Upper lobe of right lung (tissue), 1 donor: ENCODE data around the gene AKR1C2. TPM values are rescaled to one million over a fixed set of nuclear protein-coding genes. Genes with fewer than 3 reads are reported as not detected.
"Not testable (repeated sequence)": the region's sequence is repeated elsewhere in the genome, so short reads cannot be mapped to it uniquely, and the experiment has no call there.

Source experiments
- ATAC-seq: fragments of 200-7000 bp; cut with Tn5 transposase; one replicate; pipeline ENCODE4 v1.9.1; 2020; ENCODE audit warnings: mild to moderate bottlenecking, moderate library complexity
- DNase-seq: peaks from one replicate; pipeline ENCODE4 v3.0.0-alpha.2; 2020
- H3K27ac ChIP-seq: fragments of 200-600 bp; one replicate; pipeline ENCODE4 v1.8.0; 2022
- H3K27me3 ChIP-seq: fragments of 200-600 bp; one replicate; pipeline ENCODE4 v1.8.0; 2022; ENCODE audit warnings: mild to moderate bottlenecking
- H3K36me3 ChIP-seq: fragments of 200-600 bp; one replicate; pipeline ENCODE4 v1.8.0; 2022
- H3K4me1 ChIP-seq: fragments of 200-600 bp; one replicate; pipeline ENCODE4 v1.8.0; 2022
- H3K4me3 ChIP-seq: fragments of 200-600 bp; one replicate; pipeline ENCODE4 v1.8.0; 2022; ENCODE audit warnings: mild to moderate bottlenecking
- H3K9me3 ChIP-seq: fragments of 200-600 bp; one replicate; pipeline ENCODE4 v1.8.0; 2022
- intact Hi-C: fragments of 100-400 bp; cut with DNase I; formaldehyde crosslinking; loops from one replicate; pipeline ENCODE4 v1.11.0; 2022
- long read RNA-seq: library from polyadenylated mRNA; unstranded; transcript quantifications from one replicate; pipeline ENCODE4 v2.0.0, GENCODE V29; 2021
- total RNA-seq: library from RNA; stranded (reverse); fragmentation: NEBNext Ultra II Directional; extraction: Animal tissue kit (Norgen Biotek cat#: 25700); gene quantifications from one replicate; pipeline ENCODE4 v1.2.1, GENCODE V29; 2021
- TF ChIP-seq, protein P1 (sequence below): fragments of 200-600 bp; IDR thresholded peaks from one replicate; pipeline ENCODE4 v1.8.0; 2022; ENCODE audit warnings: antibody characterized with exemption
- donor health status: DM: no; HTN: yes; CAD: no; lungs with severe emphysema.

The AKR1C2 gene
- total RNA-seq = 22.5 TPM
- long read RNA-seq, partial matches to known transcripts = 0 of 5 reads
- long read RNA-seq, other reads (novel, unspliced or antisense) = 0 of 5 reads

GRCh38 chr10:5003127-5004029 is at the start of gene AKR1C2:
AKR1C2 (minus strand) TSS chr10:5003857; CDS start chr10:5003835, 22 bp downstream.
- H3K4me1 ChIP-seq, DNase-seq, H3K9me3 ChIP-seq, intact Hi-C loops, H3K27me3 ChIP-seq, H3K36me3 ChIP-seq, H3K27ac ChIP-seq: not testable (repeated sequence)
- H3K4me3 ChIP-seq = peak within 1 kb of the TSS; percentile 36
- peak; percentile 97 for ATAC-seq

DNA sequence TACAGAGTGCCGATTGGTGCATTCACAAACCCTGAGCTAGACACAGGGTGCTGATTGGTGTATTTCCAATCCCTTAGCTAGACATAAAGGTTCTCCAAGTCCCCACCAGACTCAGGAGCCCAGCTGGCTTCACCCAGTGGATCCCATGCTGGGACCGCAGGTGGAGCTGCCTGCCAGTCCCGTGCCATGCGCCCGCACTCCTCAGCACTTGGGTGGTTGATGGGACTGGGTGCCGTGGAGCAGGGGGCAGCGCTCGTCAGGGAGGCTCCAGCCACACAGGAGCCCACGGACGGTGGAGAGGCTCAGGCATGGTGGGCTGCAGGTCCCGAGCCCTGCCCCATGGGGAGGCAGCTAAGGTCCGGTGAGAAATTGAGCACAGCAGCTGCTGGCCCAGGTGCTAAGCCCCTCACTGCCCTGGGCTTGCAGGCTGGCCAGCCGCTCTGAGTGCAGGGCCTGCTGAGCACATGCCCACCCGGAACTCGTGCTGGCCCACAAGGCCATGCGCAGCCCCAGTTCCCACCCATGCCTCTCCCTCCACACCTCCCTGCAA is 49.4 kb upstream of the AKR1C2 start:
- intact Hi-C loops, H3K9me3 ChIP-seq, H3K27ac ChIP-seq, H3K4me3 ChIP-seq, H3K27me3 ChIP-seq, H3K36me3 ChIP-seq, H3K4me1 ChIP-seq, DNase-seq: not testable (repeated sequence)
- peak; percentile 25 for ATAC-seq

DNA sequence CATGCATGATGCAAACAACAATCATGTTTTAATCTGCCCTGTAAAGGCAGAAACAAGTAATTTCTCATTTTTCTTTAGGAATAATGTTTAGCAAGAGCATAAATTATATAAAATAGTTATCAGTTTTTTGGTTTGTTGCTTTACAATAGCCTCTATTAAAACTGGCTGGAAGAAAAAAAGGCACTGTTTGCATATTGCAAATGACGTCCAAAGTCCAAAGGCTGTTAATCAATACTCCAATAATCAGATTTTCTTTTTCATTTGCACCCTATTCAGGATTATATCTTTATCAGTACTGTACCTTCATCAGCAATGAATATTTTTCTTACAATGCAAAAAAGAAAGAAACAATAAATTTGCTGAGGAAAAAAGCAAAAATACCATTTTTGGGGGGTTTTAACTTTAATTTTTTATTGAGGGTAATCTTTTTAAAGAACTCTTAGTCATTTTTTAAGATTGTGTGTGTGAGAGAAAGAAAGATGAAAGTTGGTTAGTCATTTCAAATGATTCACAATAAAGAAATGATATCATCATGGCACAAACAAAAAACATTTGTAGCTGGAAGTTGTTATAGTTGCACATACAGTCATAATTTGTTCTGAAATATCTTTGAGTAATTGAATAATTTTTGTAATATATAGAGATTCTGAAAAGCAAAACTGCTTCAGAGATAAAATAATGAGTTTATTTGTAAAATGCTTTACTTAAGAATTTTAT is 44.4 kb upstream of the AKR1C2 start:
- peaks cover 8% of the 10 kb centered on the region for H3K4me1 ChIP-seq
- no peaks in the 10 kb centered on the region for H3K9me3 ChIP-seq
- DNase-seq (no peak), ATAC-seq (no peak)
- no peaks in the 10 kb centered on the region for H3K27me3 ChIP-seq
- intact Hi-C loops = no loop called here
- H3K36me3 ChIP-seq = no peaks in the 10 kb centered on the region
- no peak overlapping the region for H3K27ac ChIP-seq
- H3K4me3 ChIP-seq = no peak overlapping the region
- TF ChIP-seq, protein P1, sequence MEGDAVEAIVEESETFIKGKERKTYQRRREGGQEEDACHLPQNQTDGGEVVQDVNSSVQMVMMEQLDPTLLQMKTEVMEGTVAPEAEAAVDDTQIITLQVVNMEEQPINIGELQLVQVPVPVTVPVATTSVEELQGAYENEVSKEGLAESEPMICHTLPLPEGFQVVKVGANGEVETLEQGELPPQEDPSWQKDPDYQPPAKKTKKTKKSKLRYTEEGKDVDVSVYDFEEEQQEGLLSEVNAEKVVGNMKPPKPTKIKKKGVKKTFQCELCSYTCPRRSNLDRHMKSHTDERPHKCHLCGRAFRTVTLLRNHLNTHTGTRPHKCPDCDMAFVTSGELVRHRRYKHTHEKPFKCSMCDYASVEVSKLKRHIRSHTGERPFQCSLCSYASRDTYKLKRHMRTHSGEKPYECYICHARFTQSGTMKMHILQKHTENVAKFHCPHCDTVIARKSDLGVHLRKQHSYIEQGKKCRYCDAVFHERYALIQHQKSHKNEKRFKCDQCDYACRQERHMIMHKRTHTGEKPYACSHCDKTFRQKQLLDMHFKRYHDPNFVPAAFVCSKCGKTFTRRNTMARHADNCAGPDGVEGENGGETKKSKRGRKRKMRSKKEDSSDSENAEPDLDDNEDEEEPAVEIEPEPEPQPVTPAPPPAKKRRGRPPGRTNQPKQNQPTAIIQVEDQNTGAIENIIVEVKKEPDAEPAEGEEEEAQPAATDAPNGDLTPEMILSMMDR = no peak

- H3K4me3 ChIP-seq, ATAC-seq, intact Hi-C loops, DNase-seq, H3K9me3 ChIP-seq, H3K36me3 ChIP-seq, H3K27ac ChIP-seq, H3K27me3 ChIP-seq: not testable (repeated sequence)
- H3K4me1 ChIP-seq = peaks cover 14% of the 10 kb centered on the region
Observed at GRCh38 chr10:5047055-5047454, 43.4 kb upstream of the AKR1C2 start.

DNA sequence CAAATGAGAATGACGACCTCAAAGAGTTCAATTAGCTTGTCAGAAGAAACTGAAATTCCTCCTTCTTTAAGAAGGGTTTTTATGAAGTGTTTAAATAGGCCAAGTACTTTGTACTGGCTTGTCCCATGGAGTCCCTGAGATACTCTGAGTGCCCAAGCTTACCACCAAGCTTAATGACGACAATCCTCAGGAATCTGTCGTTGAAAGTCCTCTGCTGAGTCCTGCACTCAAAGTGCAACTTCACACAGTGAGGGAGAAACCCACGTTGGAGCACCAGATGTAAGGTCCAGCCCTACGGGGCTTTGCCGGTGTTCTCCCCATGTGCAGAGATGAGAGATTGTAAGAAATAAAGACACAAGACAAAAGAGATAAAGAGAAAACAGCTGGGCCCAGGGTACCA is 42.8 kb upstream of the AKR1C2 start:
- H3K27ac ChIP-seq = no peak overlapping the region
- no peaks in the 10 kb centered on the region for H3K9me3 ChIP-seq
- peaks cover 19% of the 10 kb centered on the region for H3K4me1 ChIP-seq
- H3K36me3 ChIP-seq = no peaks in the 10 kb centered on the region
- TF ChIP-seq, protein P1 = no peak
- ATAC-seq (peak; percentile 90), DNase-seq (no peak)
- H3K4me3 ChIP-seq = no peak overlapping the region
- no peaks in the 10 kb centered on the region for H3K27me3 ChIP-seq
- intact Hi-C loops = no loop called here

GRCh38 chr10:5045095-5045494 is 41.4 kb upstream of the AKR1C2 start:
- H3K9me3 ChIP-seq = no peaks in the 10 kb centered on the region
- TF ChIP-seq, protein P1 = no peak
- DNase-seq (peak; percentile 72), ATAC-seq (peak; percentile 60)
- H3K27ac ChIP-seq = no peak overlapping the region
- H3K36me3 ChIP-seq = no peaks in the 10 kb centered on the region
- intact Hi-C loops = no loop called here
- H3K27me3 ChIP-seq = no peaks in the 10 kb centered on the region
- peaks cover 28% of the 10 kb centered on the region for H3K4me1 ChIP-seq
- H3K4me3 ChIP-seq = no peak overlapping the region

DNA sequence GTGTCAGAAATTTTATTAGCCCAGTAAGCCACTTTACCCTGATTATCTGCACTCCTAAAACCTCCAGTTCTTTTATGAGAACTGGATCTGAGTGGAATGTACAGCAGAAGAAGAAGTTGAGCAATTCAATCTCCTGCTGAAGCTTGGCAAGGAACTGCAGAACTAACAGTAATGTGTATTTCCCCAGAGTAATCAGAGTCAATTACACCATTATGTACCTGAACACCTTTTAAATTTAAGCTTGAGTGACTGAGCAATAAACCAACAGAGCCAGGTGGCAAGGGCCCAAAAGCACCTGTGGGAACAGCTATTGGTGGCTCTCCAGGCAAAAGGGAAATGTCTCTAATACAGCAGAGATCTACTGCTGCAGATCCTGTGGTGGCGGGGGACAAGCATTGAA is 40.1 kb upstream of the AKR1C2 start:
- DNase-seq (peak; percentile 88), ATAC-seq (peak; percentile 71)
- H3K27ac ChIP-seq = no peak overlapping the region
- no peaks in the 10 kb centered on the region for H3K9me3 ChIP-seq
- TF ChIP-seq, protein P1 = no peak
- intact Hi-C loops = no loop called here
- no peaks in the 10 kb centered on the region for H3K36me3 ChIP-seq
- H3K27me3 ChIP-seq = no peaks in the 10 kb centered on the region
- no peak overlapping the region for H3K4me3 ChIP-seq
- H3K4me1 ChIP-seq = peaks cover 28% of the 10 kb centered on the region
